GM12892 (cell line): ENCODE measurements around the gene TBC1D3C.
"Not testable (repeated sequence)": the region's sequence is repeated elsewhere in the genome, so short reads cannot be mapped to it uniquely, and the experiment has no call there.

ENCODE experiments used
- POLR2A ChIP-seq: IDR thresholded peaks from 2 replicates; pipeline ENCODE4 v1.6.1; 2011; ENCODE audit warnings: low read depth, low read length, control low read depth
- POLR2AphosphoS5 ChIP-seq: IDR thresholded peaks from 2 replicates; pipeline ENCODE4 v1.6.1; 2011; ENCODE audit warnings: low read depth, low read length, control low read depth

- TF ChIP-seq POLR2AphosphoS5, POLR2A: not testable (repeated sequence)
Measured at GRCh38 chr17:38094059-38094694, 25.7 kb upstream of the TBC1D3C start.
